IPS-18a (cell line): ENCODE measurements around the gene SULT4A1.
"Not testable (repeated sequence)": the region's sequence is repeated elsewhere in the genome, so short reads cannot be mapped to it uniquely, and the experiment has no call there.

Experiments
- H3K27ac ChIP-seq: one replicate; pipeline ENCODE4 v1.5.1; 2013; ENCODE audit warnings: low read length
- H3K27me3 ChIP-seq: one replicate; pipeline ENCODE4 v1.6.1; 2013; ENCODE audit warnings: mild to moderate bottlenecking, low read length; ENCODE audit not compliant: control insufficient read depth, insufficient read depth
- H3K36me3 ChIP-seq: one replicate; pipeline ENCODE4 v1.6.1; 2013; ENCODE audit warnings: low read depth, low read length; ENCODE audit not compliant: control insufficient read depth
- H3K4me1 ChIP-seq: one replicate; pipeline ENCODE4 v1.6.1; 2013; ENCODE audit warnings: low read depth, low read length; ENCODE audit not compliant: control insufficient read depth
- H3K4me3 ChIP-seq: one replicate; pipeline ENCODE4 v1.5.1; 2013; ENCODE audit warnings: low read length
- H3K9ac ChIP-seq: one replicate; pipeline ENCODE4 v1.6.1; 2013; ENCODE audit warnings: mild to moderate bottlenecking, low read length, moderate library complexity
- H3K9me3 ChIP-seq: one replicate; pipeline ENCODE4 v1.6.1; 2013; ENCODE audit warnings: low read depth, low read length; ENCODE audit not compliant: control insufficient read depth

Gene SULT4A1, protein sequence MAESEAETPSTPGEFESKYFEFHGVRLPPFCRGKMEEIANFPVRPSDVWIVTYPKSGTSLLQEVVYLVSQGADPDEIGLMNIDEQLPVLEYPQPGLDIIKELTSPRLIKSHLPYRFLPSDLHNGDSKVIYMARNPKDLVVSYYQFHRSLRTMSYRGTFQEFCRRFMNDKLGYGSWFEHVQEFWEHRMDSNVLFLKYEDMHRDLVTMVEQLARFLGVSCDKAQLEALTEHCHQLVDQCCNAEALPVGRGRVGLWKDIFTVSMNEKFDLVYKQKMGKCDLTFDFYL

GRCh38 chr22:43862074-43862881 lies at the start of gene SULT4A1:
Gene SULT4A1 (minus strand): TSS chr22:43862513. CDS start chr22:43862382, 131 bp downstream.
- no peaks in the 10 kb centered on the region for H3K27me3 ChIP-seq
- H3K27ac ChIP-seq: no peak within 1 kb of the TSS
- no peak within 1 kb of the TSS for H3K9ac ChIP-seq

GRCh38 chr22:43911351-43911750 lies 49.0 kb upstream of the SULT4A1 start:
- H3K9me3 ChIP-seq: no peaks in the 10 kb centered on the region
- no peak overlapping the region for H3K4me3 ChIP-seq
- no peak overlapping the region for H3K9ac ChIP-seq
- H3K4me1 ChIP-seq: no peaks in the 10 kb centered on the region
- no peaks in the 10 kb centered on the region for H3K36me3 ChIP-seq
- no peaks in the 10 kb centered on the region for H3K27me3 ChIP-seq
- H3K27ac ChIP-seq: no peak overlapping the region

More at GRCh38 chr22:43862074-43862881, at the start of gene SULT4A1:
- Histone ChIP-seq H3K4me3 (peak within 1 kb of the TSS; percentile 57), H3K36me3 (no peaks in the 10 kb centered on the region), H3K4me1 (peaks cover 23% of the 10 kb centered on the region), H3K9me3 (no peaks in the 10 kb centered on the region)

DNA sequence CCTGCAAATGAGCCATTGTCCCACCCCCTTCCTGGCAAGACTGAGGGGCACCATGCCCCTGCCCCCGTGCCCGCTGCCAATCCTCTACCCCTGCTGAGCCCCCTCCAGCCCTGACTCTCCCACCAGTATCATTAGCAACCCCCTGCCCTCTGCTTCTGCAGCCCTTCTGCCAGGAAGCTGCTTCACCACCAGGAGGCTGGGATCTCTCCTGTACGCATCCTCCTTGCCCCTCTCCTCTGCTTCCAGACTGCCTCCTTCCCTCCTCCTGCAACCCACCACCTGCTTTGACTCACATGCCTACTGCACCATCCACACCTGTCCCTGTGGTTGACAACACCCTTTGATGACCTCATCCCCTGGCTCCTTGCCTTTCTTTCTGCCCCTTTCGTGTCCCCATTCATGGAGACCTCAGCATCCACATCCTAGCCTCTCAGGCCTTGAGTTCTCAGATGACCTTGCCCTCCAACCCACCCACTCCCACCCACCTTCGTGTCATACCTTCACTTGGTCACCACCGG lies 47.9 kb upstream of the SULT4A1 start:
- H3K9ac ChIP-seq: no peak overlapping the region
- H3K36me3 ChIP-seq: no peaks in the 10 kb centered on the region
- no peaks in the 10 kb centered on the region for H3K27me3 ChIP-seq
- H3K4me1 ChIP-seq: no peaks in the 10 kb centered on the region
- no peak overlapping the region for H3K4me3 ChIP-seq
- no peaks in the 10 kb centered on the region for H3K9me3 ChIP-seq
- no peak overlapping the region for H3K27ac ChIP-seq

- no peak overlapping the region for H3K27ac ChIP-seq
- no peak overlapping the region for H3K4me3 ChIP-seq
- no peak overlapping the region for H3K9ac ChIP-seq
- H3K9me3 ChIP-seq: no peaks in the 10 kb centered on the region
- H3K4me1 ChIP-seq: no peaks in the 10 kb centered on the region
- no peaks in the 10 kb centered on the region for H3K36me3 ChIP-seq
- no peaks in the 10 kb centered on the region for H3K27me3 ChIP-seq
Measured at GRCh38 chr22:43909708-43910107, 47.4 kb upstream of the SULT4A1 start.

DNA sequence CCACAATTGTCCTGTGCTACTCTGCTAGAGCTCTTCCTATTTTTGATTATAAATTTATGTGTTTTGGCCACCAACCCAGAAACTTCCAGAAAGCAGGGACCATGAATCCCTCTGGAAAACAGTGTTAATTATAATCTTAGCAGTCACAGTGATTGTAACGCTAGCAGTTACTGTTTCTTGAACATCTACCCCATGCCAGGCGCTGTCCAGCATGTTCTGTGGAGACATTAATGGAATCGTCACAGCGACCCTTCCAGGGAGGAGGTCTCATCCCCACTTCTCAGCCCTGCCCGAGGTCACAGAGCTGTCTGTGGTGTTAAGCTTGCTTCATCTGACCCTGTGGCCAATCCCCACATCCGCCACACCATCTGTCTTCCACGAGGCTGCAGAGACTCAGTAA lies 43.4 kb upstream of the SULT4A1 start:
- Histone ChIP-seq H3K4me3 (no peak overlapping the region), H3K9me3 (no peaks in the 10 kb centered on the region), H3K4me1 (no peaks in the 10 kb centered on the region), H3K36me3 (no peaks in the 10 kb centered on the region), H3K27ac (no peak overlapping the region), H3K9ac (no peak overlapping the region), H3K27me3 (no peaks in the 10 kb centered on the region)

DNA sequence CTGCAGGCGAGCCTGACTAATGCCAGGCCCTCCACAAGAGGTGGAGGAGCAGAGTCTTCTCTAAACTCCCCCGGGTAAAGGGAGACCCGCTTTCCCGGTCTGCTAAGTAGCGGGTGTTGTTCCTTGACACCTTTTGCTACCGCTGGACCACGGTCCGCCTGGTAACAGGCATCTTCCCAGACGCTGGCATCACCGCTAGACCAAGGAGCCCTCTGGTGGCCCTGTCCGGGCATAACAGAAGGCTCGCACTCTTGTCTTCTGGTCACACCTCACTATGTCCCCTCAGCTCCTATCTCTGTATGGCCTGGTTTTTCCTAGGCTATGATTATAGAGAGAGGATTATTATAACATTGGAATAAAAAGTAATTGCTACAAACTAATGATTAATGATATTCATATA lies 42.1 kb upstream of the SULT4A1 start:
- H3K4me3 ChIP-seq, H3K27me3 ChIP-seq, H3K27ac ChIP-seq, H3K4me1 ChIP-seq, H3K9ac ChIP-seq, H3K36me3 ChIP-seq, H3K9me3 ChIP-seq: not testable (repeated sequence)

DNA sequence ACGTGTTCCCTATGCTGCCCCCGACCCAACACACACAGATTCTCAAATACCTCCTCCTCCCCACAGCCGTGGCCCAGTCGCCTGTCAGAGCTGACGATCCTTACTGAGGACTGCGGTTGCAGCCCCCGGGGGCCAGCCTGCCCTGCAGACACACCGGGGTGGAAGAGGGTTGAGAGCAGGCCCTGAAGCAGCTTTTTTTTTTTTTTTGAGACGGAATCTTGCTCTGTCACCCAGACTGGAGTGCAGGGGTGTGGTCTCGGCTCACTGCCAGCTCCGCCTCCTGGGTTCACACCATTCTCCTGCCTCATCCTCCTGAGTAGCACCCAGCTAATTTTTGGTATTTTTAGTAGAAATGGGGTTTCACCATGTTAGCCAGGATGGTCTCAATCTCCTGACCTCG lies 40.7 kb upstream of the SULT4A1 start:
- H3K9me3 ChIP-seq, H3K36me3 ChIP-seq, H3K4me1 ChIP-seq, H3K27me3 ChIP-seq, H3K27ac ChIP-seq, H3K4me3 ChIP-seq, H3K9ac ChIP-seq: not testable (repeated sequence)

- no peak overlapping the region for H3K27ac ChIP-seq
Measured at GRCh38 chr22:43901976-43902643, 39.8 kb upstream of the SULT4A1 start.

GRCh38 chr22:43900206-43900605 lies 37.9 kb upstream of the SULT4A1 start:
- Histone ChIP-seq H3K4me1 (no peaks in the 10 kb centered on the region), H3K27me3 (no peaks in the 10 kb centered on the region), H3K36me3 (no peaks in the 10 kb centered on the region), H3K9ac (no peak overlapping the region), H3K4me3 (no peak overlapping the region), H3K27ac (no peak overlapping the region), H3K9me3 (no peaks in the 10 kb centered on the region)

More at GRCh38 chr22:43901976-43902643, 39.8 kb upstream of the SULT4A1 start:
- Histone ChIP-seq H3K9ac (no peak overlapping the region), H3K4me3 (no peak overlapping the region), H3K4me1 (no peaks in the 10 kb centered on the region), H3K27me3 (no peaks in the 10 kb centered on the region), H3K36me3 (no peaks in the 10 kb centered on the region), H3K9me3 (no peaks in the 10 kb centered on the region)

- Histone ChIP-seq H3K36me3 (no peaks in the 10 kb centered on the region), H3K4me3 (no peak overlapping the region), H3K9ac (no peak overlapping the region), H3K9me3 (no peaks in the 10 kb centered on the region), H3K27me3 (peaks cover 8% of the 10 kb centered on the region), H3K27ac (no peak overlapping the region), H3K4me1 (no peaks in the 10 kb centered on the region)
Measured at GRCh38 chr22:43897751-43898261, 35.5 kb upstream of the SULT4A1 start.

- Histone ChIP-seq H3K4me1 (no peaks in the 10 kb centered on the region), H3K27ac (no peak overlapping the region), H3K27me3 (peaks cover 21% of the 10 kb centered on the region), H3K36me3 (no peaks in the 10 kb centered on the region), H3K9ac (no peak overlapping the region), H3K4me3 (no peak overlapping the region), H3K9me3 (no peaks in the 10 kb centered on the region)
Measured at GRCh38 chr22:43895986-43896645, 33.8 kb upstream of the SULT4A1 start.
